Sigmoid colon (tissue), 4 donors: ENCODE results near the gene EHD1.

Experiments used
- POLR2A ChIP-seq, 2 donors: fragments of 450-650 bp; IDR thresholded peaks; one replicate each; pipeline ENCODE4 v1.6.1; 2016; ENCODE audit warnings: antibody characterized with exemption in 2 of 2, mild to moderate bottlenecking in 2 of 2, moderate library complexity in 2 of 2
- POLR2AphosphoS5 ChIP-seq, 4 donors: sonication (generic); formaldehyde crosslinking; IDR thresholded peaks; one replicate each; pipeline ENCODE4 v1.6.1; 2017; ENCODE audit warnings: antibody characterized with exemption in 4 of 4
- TF ChIP-seq, protein P1 (sequence below), 4 experiments: fragments of 450-650 bp in 3 of 4; fragments of 200-600 bp in 1 of 4; IDR thresholded peaks; one replicate each; pipeline ENCODE4 v1.5.1; 2016 to 2019; ENCODE audit warnings: antibody characterized with exemption in 4 of 4, mild to moderate bottlenecking in 3 of 4, moderate library complexity in 2 of 4

DNA sequence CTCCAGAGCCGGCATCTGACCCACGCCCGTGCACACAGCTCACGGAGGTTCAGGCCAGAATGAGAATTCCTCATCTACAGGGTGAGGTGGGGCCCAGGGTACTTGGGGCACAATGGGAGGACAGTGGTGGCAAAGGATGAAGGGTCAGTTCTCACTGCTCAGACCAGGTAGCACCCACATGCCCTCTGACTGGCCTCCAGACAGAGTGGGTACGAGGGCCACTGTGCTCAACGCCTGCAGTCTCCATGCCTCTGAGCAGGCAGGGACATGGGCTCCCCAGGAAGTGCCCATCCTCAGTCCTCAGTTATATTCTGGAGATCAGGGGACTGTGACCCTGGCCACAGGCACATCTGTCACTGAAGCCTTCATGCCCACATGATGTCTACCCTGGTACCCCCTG lies 20.9 kb downstream of the EHD1 start:
- TF ChIP-seq POLR2A (IDR thresholded peaks at IDR 0.05) (no peak), POLR2AphosphoS5 (IDR thresholded peaks at IDR 0.05) (no peak)
- TF ChIP-seq, protein P1, sequence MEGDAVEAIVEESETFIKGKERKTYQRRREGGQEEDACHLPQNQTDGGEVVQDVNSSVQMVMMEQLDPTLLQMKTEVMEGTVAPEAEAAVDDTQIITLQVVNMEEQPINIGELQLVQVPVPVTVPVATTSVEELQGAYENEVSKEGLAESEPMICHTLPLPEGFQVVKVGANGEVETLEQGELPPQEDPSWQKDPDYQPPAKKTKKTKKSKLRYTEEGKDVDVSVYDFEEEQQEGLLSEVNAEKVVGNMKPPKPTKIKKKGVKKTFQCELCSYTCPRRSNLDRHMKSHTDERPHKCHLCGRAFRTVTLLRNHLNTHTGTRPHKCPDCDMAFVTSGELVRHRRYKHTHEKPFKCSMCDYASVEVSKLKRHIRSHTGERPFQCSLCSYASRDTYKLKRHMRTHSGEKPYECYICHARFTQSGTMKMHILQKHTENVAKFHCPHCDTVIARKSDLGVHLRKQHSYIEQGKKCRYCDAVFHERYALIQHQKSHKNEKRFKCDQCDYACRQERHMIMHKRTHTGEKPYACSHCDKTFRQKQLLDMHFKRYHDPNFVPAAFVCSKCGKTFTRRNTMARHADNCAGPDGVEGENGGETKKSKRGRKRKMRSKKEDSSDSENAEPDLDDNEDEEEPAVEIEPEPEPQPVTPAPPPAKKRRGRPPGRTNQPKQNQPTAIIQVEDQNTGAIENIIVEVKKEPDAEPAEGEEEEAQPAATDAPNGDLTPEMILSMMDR (IDR thresholded peaks at IDR 0.05): no peak
